Neural progenitor cell (in vitro differentiated cells): ENCODE measurements around the gene SNAPC4. TPM values are rescaled to one million over a fixed set of nuclear protein-coding genes. Genes with fewer than 3 reads are reported as not detected.

Experiments used
- DNase-seq: peaks from one replicate; pipeline ENCODE4 v3.0.0-alpha.2; 2016; ENCODE audit warnings: low spot score
- H2AFZ ChIP-seq: fragments of 200-600 bp; sonication (generic); replicated peaks from 2 replicates; pipeline ENCODE4 v1.6.1; 2016; ENCODE audit warnings: antibody characterized with exemption
- H3F3A ChIP-seq: fragments of 200-600 bp; sonication (generic); 2 replicates; pipeline ENCODE4 v1.6.1; 2016; ENCODE audit warnings: antibody characterized with exemption, low read depth
- H3K27ac ChIP-seq: fragments of 200-600 bp; sonication (generic); 2 replicates; pipeline ENCODE4 v1.5.1; 2016; ENCODE audit warnings: mild to moderate bottlenecking
- H3K27me3 ChIP-seq: fragments of 200-600 bp; sonication (generic); 2 replicates; pipeline ENCODE4 v1.6.1; 2016; ENCODE audit warnings: mild to moderate bottlenecking, moderate library complexity
- H3K36me3 ChIP-seq: fragments of 200-600 bp; sonication (generic); 2 replicates; pipeline ENCODE4 v1.5.1; 2016
- H3K4me1 ChIP-seq: fragments of 200-600 bp; sonication (generic); 2 replicates; pipeline ENCODE4 v1.6.1; 2016; ENCODE audit warnings: mixed run types
- H3K4me2 ChIP-seq: fragments of 200-600 bp; sonication (generic); 2 replicates; pipeline ENCODE4 v1.6.1; 2016
- H3K4me3 ChIP-seq: fragments of 200-600 bp; sonication (generic); 2 replicates; pipeline ENCODE4 v1.5.1; 2016
- H3K79me2 ChIP-seq: fragments of 200-600 bp; sonication (generic); 2 replicates; pipeline ENCODE4 v1.6.1; 2016; ENCODE audit warnings: low read depth
- H3K9ac ChIP-seq: fragments of 200-600 bp; sonication (generic); 2 replicates; pipeline ENCODE4 v1.6.1; 2016
- H3K9me3 ChIP-seq: fragments of 200-600 bp; sonication (generic); 2 replicates; pipeline ENCODE4 v1.5.1; 2016; ENCODE audit warnings: low read depth
- H4K20me1 ChIP-seq: fragments of 200-600 bp; sonication (generic); 2 replicates; pipeline ENCODE4 v1.6.1; 2016; ENCODE audit warnings: low read depth
- H3K27ac Mint-ChIP-seq: 3 replicates; pipeline ENCODE4 v1.8.0; 2021; ENCODE audit warnings: mixed read lengths
- H3K27me3 Mint-ChIP-seq: 2 replicates; pipeline ENCODE4 v1.8.0; 2022; ENCODE audit warnings: low read depth, mild to moderate bottlenecking, inconsistent platforms, moderate library complexity, mixed read lengths; ENCODE audit not compliant: insufficient read depth
- H3K36me3 Mint-ChIP-seq: 3 replicates; pipeline ENCODE4 v1.8.0; 2021; ENCODE audit warnings: mixed read lengths
- H3K4me1 Mint-ChIP-seq: 3 replicates; pipeline ENCODE4 v1.8.0; 2021; ENCODE audit warnings: mixed read lengths
- H3K4me3 Mint-ChIP-seq: 3 replicates; pipeline ENCODE4 v1.8.0; 2021; ENCODE audit warnings: mild to moderate bottlenecking, moderate library complexity, mixed read lengths
- H3K9me3 Mint-ChIP-seq: 3 replicates; pipeline ENCODE4 v1.8.0; 2020; ENCODE audit warnings: mixed read lengths
- EZH2 ChIP-seq: fragments of 200-600 bp; sonication (generic); IDR thresholded peaks from 2 replicates; pipeline ENCODE4 v1.6.1; 2017; ENCODE audit warnings: antibody characterized with exemption, mild to moderate bottlenecking, moderate library complexity
- EZH2phosphoT487 ChIP-seq: fragments of 200-600 bp; sonication (generic); IDR thresholded peaks from 2 replicates; pipeline ENCODE4 v1.6.1; 2017; ENCODE audit warnings: antibody characterized with exemption
- total RNA-seq: library from RNA; depleted of rRNA; stranded (reverse); fragments of >200 nt; gene quantifications from 2 replicates; pipeline ENCODE4 v1.2.3, GENCODE V29; 2015; ENCODE audit warnings: low replicate concordance
- TF ChIP-seq, protein P1 (sequence below): fragments of 200-600 bp; sonication (generic); IDR thresholded peaks from 2 replicates; pipeline ENCODE4 v1.5.1; 2017; ENCODE audit warnings: antibody characterized with exemption, mild to moderate bottlenecking

Gene SNAPC4
- total RNA-seq, 1 donor from 2014 or later = 6.8 TPM

DNA sequence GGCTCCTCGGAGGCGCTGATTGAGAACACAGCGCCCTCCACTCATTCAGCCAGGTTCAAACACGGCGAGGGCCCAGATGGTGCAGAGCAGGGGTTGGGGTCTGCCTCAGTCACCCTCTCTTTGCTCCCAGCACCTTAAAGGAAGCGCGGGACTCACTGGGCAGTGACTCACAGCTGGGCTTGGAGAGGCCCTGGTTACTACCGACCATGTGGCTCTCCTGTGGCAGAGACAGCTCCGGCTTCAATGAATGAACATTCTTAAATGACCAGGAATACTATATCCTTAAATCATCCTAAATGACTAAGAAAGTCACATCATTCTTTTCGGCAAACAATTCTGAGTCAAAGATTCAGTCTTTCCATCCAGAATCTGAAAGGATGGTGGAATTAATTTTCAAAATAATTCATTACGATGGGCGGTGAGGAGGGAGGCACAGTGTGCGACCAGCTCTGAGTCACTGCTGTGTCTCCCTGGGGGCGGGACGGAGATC is 41.3 kb upstream of the SNAPC4 start:
- Mint-ChIP-seq H3K4me3 (peak overlapping the region; percentile 84), H3K27me3 (peaks cover 17% of the 10 kb centered on the region), H3K4me1 (peaks cover 19% of the 10 kb centered on the region), H3K9me3 (no peaks in the 10 kb centered on the region), H3K27ac (peak overlapping the region; percentile 57), H3K36me3 (peaks cover 23% of the 10 kb centered on the region)
- H3K4me1 ChIP-seq = peaks cover 9% of the 10 kb centered on the region
- H4K20me1 ChIP-seq = peaks cover 45% of the 10 kb centered on the region
- no peak for DNase-seq
- no peaks in the 10 kb centered on the region for H3K36me3 ChIP-seq
- H3F3A ChIP-seq = peaks cover 22% of the 10 kb centered on the region
- no peak overlapping the region for H3K4me3 ChIP-seq
- no peak for TF ChIP-seq EZH2
- TF ChIP-seq, protein P1, sequence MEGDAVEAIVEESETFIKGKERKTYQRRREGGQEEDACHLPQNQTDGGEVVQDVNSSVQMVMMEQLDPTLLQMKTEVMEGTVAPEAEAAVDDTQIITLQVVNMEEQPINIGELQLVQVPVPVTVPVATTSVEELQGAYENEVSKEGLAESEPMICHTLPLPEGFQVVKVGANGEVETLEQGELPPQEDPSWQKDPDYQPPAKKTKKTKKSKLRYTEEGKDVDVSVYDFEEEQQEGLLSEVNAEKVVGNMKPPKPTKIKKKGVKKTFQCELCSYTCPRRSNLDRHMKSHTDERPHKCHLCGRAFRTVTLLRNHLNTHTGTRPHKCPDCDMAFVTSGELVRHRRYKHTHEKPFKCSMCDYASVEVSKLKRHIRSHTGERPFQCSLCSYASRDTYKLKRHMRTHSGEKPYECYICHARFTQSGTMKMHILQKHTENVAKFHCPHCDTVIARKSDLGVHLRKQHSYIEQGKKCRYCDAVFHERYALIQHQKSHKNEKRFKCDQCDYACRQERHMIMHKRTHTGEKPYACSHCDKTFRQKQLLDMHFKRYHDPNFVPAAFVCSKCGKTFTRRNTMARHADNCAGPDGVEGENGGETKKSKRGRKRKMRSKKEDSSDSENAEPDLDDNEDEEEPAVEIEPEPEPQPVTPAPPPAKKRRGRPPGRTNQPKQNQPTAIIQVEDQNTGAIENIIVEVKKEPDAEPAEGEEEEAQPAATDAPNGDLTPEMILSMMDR = no peak
- TF ChIP-seq EZH2phosphoT487 = no peak
- H3K9ac ChIP-seq = no peak overlapping the region
- no peak overlapping the region for H2AFZ ChIP-seq
- no peak overlapping the region for H3K4me2 ChIP-seq
- H3K27me3 ChIP-seq = no peaks in the 10 kb centered on the region
- H3K27ac ChIP-seq = no peak overlapping the region
- peaks cover 31% of the 10 kb centered on the region for H3K79me2 ChIP-seq
- no peaks in the 10 kb centered on the region for H3K9me3 ChIP-seq

DNA sequence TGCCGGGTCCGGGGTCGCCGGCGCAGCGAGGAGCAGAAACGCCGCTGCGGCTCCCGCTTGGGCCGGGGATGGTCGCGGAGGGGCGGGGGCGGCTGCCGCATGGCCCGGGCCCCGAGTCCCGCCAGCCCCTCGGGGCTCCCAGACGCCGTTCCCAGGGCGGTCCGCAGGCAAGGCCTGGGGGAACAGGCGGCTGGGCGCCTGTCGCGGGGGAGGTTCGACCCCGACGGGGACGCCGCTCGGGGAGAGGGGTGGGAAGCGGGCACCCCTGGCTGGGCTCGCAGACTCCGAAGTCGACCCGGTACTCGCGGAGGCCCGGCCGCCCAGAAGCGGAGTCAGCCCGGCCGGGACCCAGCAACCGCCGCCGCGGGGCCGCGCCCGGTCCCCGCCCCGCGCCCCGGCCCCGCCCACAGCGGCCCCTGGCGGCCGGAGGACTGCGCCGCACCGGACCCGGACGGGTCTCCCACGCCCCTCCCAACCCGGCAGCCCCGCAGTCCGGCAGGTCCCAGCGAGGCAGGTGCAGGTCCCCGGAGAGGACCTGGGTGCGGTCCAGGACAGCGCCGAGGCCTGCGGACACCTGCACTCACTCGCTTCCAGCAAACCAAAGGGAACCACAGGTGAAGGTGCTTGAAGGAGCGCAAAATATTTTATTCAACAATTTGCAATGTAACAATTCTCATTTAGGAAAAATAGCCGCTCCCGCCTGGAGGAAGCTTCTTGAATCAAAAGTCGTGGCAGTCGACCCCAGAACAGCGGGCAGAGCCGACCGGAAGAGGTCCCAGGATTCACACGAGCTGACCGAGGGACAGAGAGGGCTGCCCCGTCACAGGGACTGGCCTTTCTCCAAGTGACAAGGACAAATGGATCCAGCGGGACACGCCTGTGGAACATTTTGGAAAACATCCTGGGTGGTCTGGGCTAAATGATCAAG is 39.8 kb upstream of the SNAPC4 start, which contains the start of gene INPP5E:
INPP5E (minus strand) TSS at position 365 of the 928 bp plus-strand sequence. CDS start 426 bp downstream, outside the sequence.
- Mint-ChIP-seq H3K4me3 (peak within 1 kb of the TSS; percentile 90), H3K27me3 (peaks cover 19% of the 10 kb centered on the region), H3K27ac (no peak within 1 kb of the TSS), H3K36me3 (peaks cover 23% of the 10 kb centered on the region), H3K9me3 (no peaks in the 10 kb centered on the region), H3K4me1 (peaks cover 22% of the 10 kb centered on the region)
- Histone ChIP-seq H3K79me2 (peaks cover 46% of the 10 kb centered on the region), H3K9ac (peak within 1 kb of the TSS; percentile 86), H3K9me3 (no peaks in the 10 kb centered on the region), H3F3A (peaks cover 22% of the 10 kb centered on the region), H3K4me1 (peaks cover 9% of the 10 kb centered on the region), H3K4me2 (peak within 1 kb of the TSS; percentile 98), H3K36me3 (no peaks in the 10 kb centered on the region), H3K27ac (no peak within 1 kb of the TSS), H3K4me3 (peak within 1 kb of the TSS; percentile 99), H4K20me1 (peaks cover 60% of the 10 kb centered on the region), H2AFZ (peak within 1 kb of the TSS; percentile 89), H3K27me3 (no peaks in the 10 kb centered on the region)
- TF ChIP-seq, protein P1 = peak; percentile 55
- TF ChIP-seq EZH2 = no peak
- DNase-seq = peak; percentile 86

DNA sequence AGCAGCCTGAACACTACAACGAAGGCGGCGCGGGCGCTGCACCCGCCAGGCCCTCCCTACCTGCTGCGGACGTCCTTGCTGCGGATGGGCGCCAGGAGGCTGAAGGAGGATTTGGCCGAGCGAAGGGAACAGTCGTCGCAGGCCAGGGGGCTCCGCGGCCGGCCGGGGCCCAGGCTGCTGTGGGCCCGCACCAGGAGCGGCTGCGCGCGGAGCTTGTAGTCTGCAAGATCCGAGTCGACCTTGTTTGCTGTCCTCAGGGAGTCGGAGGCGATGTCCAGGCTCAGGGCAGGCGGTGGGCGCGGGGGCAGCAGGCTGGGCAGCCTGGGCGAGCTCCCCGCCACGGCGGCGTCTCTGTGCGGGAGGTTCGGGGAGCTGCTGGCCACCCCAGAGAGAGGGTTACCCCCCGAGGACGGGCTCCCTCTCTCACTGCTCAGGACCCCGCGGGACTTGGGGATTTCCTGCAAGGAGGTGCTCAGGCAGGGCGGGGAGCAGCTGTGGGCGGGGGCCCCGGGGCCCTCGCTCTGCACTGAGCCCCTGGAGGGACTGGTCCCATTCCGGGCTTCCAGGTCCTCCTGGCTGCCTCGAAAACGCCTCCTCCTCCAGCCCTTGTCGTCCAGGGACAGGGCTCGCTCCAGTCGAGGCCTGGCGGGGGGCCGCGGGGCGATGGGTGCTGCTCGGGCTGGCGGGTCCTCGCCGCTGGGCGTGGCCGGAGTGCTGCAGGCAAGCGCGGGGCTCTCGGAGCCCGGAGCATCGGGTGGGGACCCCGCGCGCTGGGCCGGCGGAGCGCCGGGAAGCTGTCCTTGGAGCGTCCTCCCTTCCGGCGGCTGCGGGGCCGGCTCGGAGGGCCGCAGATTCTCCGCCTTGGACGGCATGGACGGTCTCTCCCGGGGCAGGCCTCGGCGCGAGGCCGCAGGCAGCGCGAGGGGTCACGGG is 38.8 kb upstream of the SNAPC4 start:
- Histone ChIP-seq H2AFZ (peak overlapping the region; percentile 89), H3K27me3 (no peaks in the 10 kb centered on the region), H3F3A (peaks cover 22% of the 10 kb centered on the region), H3K27ac (no peak overlapping the region), H3K4me3 (peak overlapping the region; percentile 99), H3K4me2 (peak overlapping the region; percentile 98), H3K9me3 (no peaks in the 10 kb centered on the region), H4K20me1 (peaks cover 62% of the 10 kb centered on the region), H3K9ac (peak overlapping the region; percentile 86), H3K36me3 (no peaks in the 10 kb centered on the region), H3K4me1 (peaks cover 9% of the 10 kb centered on the region), H3K79me2 (peaks cover 48% of the 10 kb centered on the region)
- Mint-ChIP-seq H3K27me3 (peaks cover 19% of the 10 kb centered on the region), H3K9me3 (no peaks in the 10 kb centered on the region), H3K36me3 (peaks cover 20% of the 10 kb centered on the region), H3K4me1 (peaks cover 22% of the 10 kb centered on the region), H3K27ac (no peak overlapping the region), H3K4me3 (peak overlapping the region; percentile 90)
- DNase-seq = peak; percentile 60
- TF ChIP-seq EZH2 (no peak), EZH2phosphoT487 (no peak)
- TF ChIP-seq, protein P1 = no peak
